ENCODE measurements around the gene STK25.

STK25 gene

GRCh38 chr2:241539616-241540374, 31.4 kb upstream of the STK25 start:
- H3K27ac ChIP-seq: no peak overlapping the region
- no peak for TF ChIP-seq CTCF (conservative IDR thresholded peaks at IDR 0.05)
- TF ChIP-seq ZFX (IDR thresholded peaks at IDR 0.05): no peak

GRCh38 chr2:241538838-241539615, 30.6 kb upstream of the STK25 start:
- TF ChIP-seq CTCF (conservative IDR thresholded peaks at IDR 0.05): no peak
- TF ChIP-seq ZFX (IDR thresholded peaks at IDR 0.05): no peak
- no peak overlapping the region for H3K27ac ChIP-seq

- TF ChIP-seq CTCF (conservative IDR thresholded peaks at IDR 0.05) (no peak), ZFX (IDR thresholded peaks at IDR 0.05) (no peak)
- no peak overlapping the region for H3K27ac ChIP-seq
Measured at GRCh38 chr2:241535871-241536655, 27.7 kb upstream of the STK25 start.

GRCh38 chr2:241534701-241535375, 26.5 kb upstream of the STK25 start:
- TF ChIP-seq CTCF (conservative IDR thresholded peaks at IDR 0.05) (no peak), ZFX (IDR thresholded peaks at IDR 0.05) (no peak)
- H3K27ac ChIP-seq: no peak overlapping the region

GRCh38 chr2:241534293-241534692, 25.9 kb upstream of the STK25 start:
- no peak overlapping the region for H3K27ac ChIP-seq
- no peak for TF ChIP-seq ZFX (IDR thresholded peaks at IDR 0.05)
- no peak for TF ChIP-seq CTCF (conservative IDR thresholded peaks at IDR 0.05)

GRCh38 chr2:241532733-241533601, 24.6 kb upstream of the STK25 start:
- H3K27ac ChIP-seq: no peak overlapping the region
- TF ChIP-seq ZFX (IDR thresholded peaks at IDR 0.05): no peak

Measured in C4-2B (cell line).